ENCODE results near the gene PGBD1. TPM values are rescaled to one million over a fixed set of nuclear protein-coding genes. Genes with fewer than 3 reads are reported as not detected.

PGBD1 gene
- total and polyA plus RNA-seq, 2 of the 13 experiments (the other 11 are each of a cell fraction or from before 2014, with no cell fraction given): 3.6 to 6.9 TPM

GRCh38 chr6:28335564-28336283, 54.4 kb downstream of the PGBD1 start, which contains the start of gene ZSCAN31 (continued):
- peak; percentile 84; the same call in 1 of the 2 replicates for TF ChIP-seq GTF3A (CRISPR knock-in tag; conservative IDR thresholded peaks at IDR 0.05)
- TF ChIP-seq DDIT3 (CRISPR knock-in tag; IDR thresholded peaks at IDR 0.05): no peak
- no peak for TF ChIP-seq HDAC6 (IDR thresholded peaks at IDR 0.05; ENCODE audit: low read depth, low read length)
- TF ChIP-seq NR2F2 (IDR thresholded peaks at IDR 0.05; ENCODE audit: borderline replicate concordance, low read depth): peak; percentile 37; the same call in 1 of the 2 replicates
- TF ChIP-seq NFIB (CRISPR knock-in tag; IDR thresholded peaks at IDR 0.05; ENCODE audit: borderline replicate concordance): no peak
- TF ChIP-seq STAT6 (CRISPR knock-in tag; IDR thresholded peaks at IDR 0.05; ENCODE audit: borderline replicate concordance): no peak
- no peak for TF ChIP-seq ZSCAN25 (CRISPR knock-in tag; IDR thresholded peaks at IDR 0.05)
- no peak; the same call in none of the 2 replicates for TF ChIP-seq SIN3B (IDR thresholded peaks at IDR 0.05; ENCODE audit: low read length)
- TF ChIP-seq HOXD1 (CRISPR knock-in tag; IDR thresholded peaks at IDR 0.05): no peak
- 0 out of 2 replicates have a peak, but pooled peaks have one; percentile 23 for TF ChIP-seq SIX1 (CRISPR knock-in tag; IDR thresholded peaks at IDR 0.05; ENCODE audit: borderline replicate concordance)
- TF ChIP-seq ZC3H4 (CRISPR knock-in tag; IDR thresholded peaks at IDR 0.05; ENCODE audit: borderline replicate concordance): peak; percentile 78; the same call in 1 of the 2 replicates
- TF ChIP-seq ZNF703 (CRISPR knock-in tag; IDR thresholded peaks at IDR 0.05; ENCODE audit: borderline replicate concordance): no peak
- TF ChIP-seq ZFP37 (CRISPR knock-in tag; IDR thresholded peaks at IDR 0.05; ENCODE audit: borderline replicate concordance): no peak
- TF ChIP-seq TRIM22 (IDR thresholded peaks at IDR 0.05): no peak
- no peak for TF ChIP-seq RBAK (CRISPR knock-in tag; IDR thresholded peaks at IDR 0.05)
- TF ChIP-seq ZNF652 (CRISPR knock-in tag; IDR thresholded peaks at IDR 0.05; ENCODE audit: borderline replicate concordance, low read depth): no peak
- TF ChIP-seq JUND (CRISPR knock-in tag; IDR thresholded peaks at IDR 0.05): peak; percentile 75; the same call in 1 of the 2 replicates
- TF ChIP-seq TARDBP (CRISPR knock-in tag; IDR thresholded peaks at IDR 0.05): no peak
- TF ChIP-seq ETV5 (CRISPR knock-in tag; IDR thresholded peaks at IDR 0.05; ENCODE audit: borderline replicate concordance): peak; percentile 23; the same call in 1 of the 2 replicates
- TF ChIP-seq ZNF18 (CRISPR knock-in tag; IDR thresholded peaks at IDR 0.05; ENCODE audit: insufficient replicate concordance): peak; percentile 86
- no peak; the same call in 1 of the 2 replicates for TF ChIP-seq SIX4 (CRISPR knock-in tag; IDR thresholded peaks at IDR 0.05)
- TF ChIP-seq ZNF788 (CRISPR knock-in tag; IDR thresholded peaks at IDR 0.05; ENCODE audit: borderline replicate concordance): 0 out of 2 replicates have a peak, but pooled peaks have one; percentile 44
- no peak for TF ChIP-seq ZNF674 (CRISPR knock-in tag; IDR thresholded peaks at IDR 0.05; ENCODE audit: low read depth)
- no peak; the same call in 1 of the 2 replicates for TF ChIP-seq ADNP (CRISPR knock-in tag; IDR thresholded peaks at IDR 0.05)

All from HepG2 (cell line).